Osteocyte (in vitro differentiated cells): ENCODE results near the gene YEATS2. TPM values are rescaled to one million over a fixed set of nuclear protein-coding genes. Genes with fewer than 3 reads are reported as not detected.

Experiments used
- DNase-seq: peaks from one replicate; pipeline ENCODE4 v3.0.0; 2021; ENCODE audit warnings: mixed read lengths; ENCODE audit not compliant: unreplicated experiment; ENCODE audit errors: extremely low spot score
- H3K27ac Mint-ChIP-seq: one replicate; pipeline ENCODE4 v1.8.0; 2021; ENCODE audit warnings: mild to moderate bottlenecking, mixed read lengths; ENCODE audit not compliant: unreplicated experiment
- H3K27me3 Mint-ChIP-seq: one replicate; pipeline ENCODE4 v1.8.0; 2021; ENCODE audit warnings: mixed read lengths; ENCODE audit not compliant: unreplicated experiment
- H3K36me3 Mint-ChIP-seq: one replicate; pipeline ENCODE4 v1.8.0; 2021; ENCODE audit warnings: mixed read lengths; ENCODE audit not compliant: unreplicated experiment
- H3K4me1 Mint-ChIP-seq: one replicate; pipeline ENCODE4 v1.8.0; 2021; ENCODE audit warnings: mixed read lengths; ENCODE audit not compliant: unreplicated experiment
- H3K4me3 Mint-ChIP-seq: one replicate; pipeline ENCODE4 v1.8.0; 2021; ENCODE audit warnings: mild to moderate bottlenecking, moderate library complexity, mixed read lengths; ENCODE audit not compliant: unreplicated experiment
- H3K9me3 Mint-ChIP-seq: one replicate; pipeline ENCODE4 v1.8.0; 2021; ENCODE audit warnings: mixed read lengths; ENCODE audit not compliant: unreplicated experiment
- CTCF ChIP-seq: fragments of 200-600 bp; sonication (generic); IDR thresholded peaks from 2 replicates; pipeline ENCODE4 v1.5.0; 2021; ENCODE audit warnings: antibody characterized with exemption, mild to moderate bottlenecking, moderate library complexity
- total RNA-seq: library from RNA; stranded (reverse); gene quantifications from 2 replicates; pipeline ENCODE4 v1.2.1, GENCODE V29; 2021

Gene YEATS2
- total RNA-seq, 1 donor from 2014 or later: 41.4 TPM

- Mint-ChIP-seq H3K4me1 (peaks cover 12% of the 10 kb centered on the region), H3K36me3 (peaks cover 27% of the 10 kb centered on the region), H3K27ac (no peak overlapping the region), H3K27me3 (no peaks in the 10 kb centered on the region), H3K4me3 (no peak overlapping the region), H3K9me3 (no peaks in the 10 kb centered on the region)
- TF ChIP-seq CTCF: no peak
- no peak for DNase-seq
Measured at GRCh38 chr3:183839751-183840150, 142.2 kb downstream of the YEATS2 start.

- peaks cover 31% of the 10 kb centered on the region for H3K4me1 Mint-ChIP-seq
- H3K36me3 Mint-ChIP-seq: peaks cover 38% of the 10 kb centered on the region
- peak overlapping the region; percentile 80 for H3K27ac Mint-ChIP-seq
- no peaks in the 10 kb centered on the region for H3K9me3 Mint-ChIP-seq
- no peaks in the 10 kb centered on the region for H3K27me3 Mint-ChIP-seq
- no peak for TF ChIP-seq CTCF
- no peak overlapping the region for H3K4me3 Mint-ChIP-seq
- no peak for DNase-seq
Measured at GRCh38 chr3:183844606-183845005, 147.0 kb downstream of the YEATS2 start.

- H3K9me3 Mint-ChIP-seq: no peaks in the 10 kb centered on the region
- peak overlapping the region; percentile 84 for H3K27ac Mint-ChIP-seq
- no peaks in the 10 kb centered on the region for H3K27me3 Mint-ChIP-seq
- TF ChIP-seq CTCF: no peak
- no peak overlapping the region for H3K4me3 Mint-ChIP-seq
- no peak for DNase-seq
- H3K36me3 Mint-ChIP-seq: peaks cover 35% of the 10 kb centered on the region
- peaks cover 31% of the 10 kb centered on the region for H3K4me1 Mint-ChIP-seq
Measured at GRCh38 chr3:183845090-183845489, 147.5 kb downstream of the YEATS2 start.

GRCh38 chr3:183845608-183846288 lies 148.2 kb downstream of the YEATS2 start:
- Mint-ChIP-seq H3K27ac (peak overlapping the region; percentile 84), H3K27me3 (no peaks in the 10 kb centered on the region), H3K4me1 (peaks cover 31% of the 10 kb centered on the region), H3K36me3 (peaks cover 39% of the 10 kb centered on the region), H3K4me3 (no peak overlapping the region), H3K9me3 (no peaks in the 10 kb centered on the region)
- TF ChIP-seq CTCF: no peak
- no peak for DNase-seq

- Mint-ChIP-seq H3K9me3 (no peaks in the 10 kb centered on the region), H3K36me3 (peaks cover 41% of the 10 kb centered on the region), H3K4me3 (no peak overlapping the region), H3K4me1 (peaks cover 3% of the 10 kb centered on the region), H3K27me3 (no peaks in the 10 kb centered on the region), H3K27ac (no peak overlapping the region)
- no peak for DNase-seq
- no peak for TF ChIP-seq CTCF
Measured at GRCh38 chr3:183854318-183855035, 156.9 kb downstream of the YEATS2 start.
